GM11168 (cell line): ENCODE measurements around the gene SLC8B1.

ENCODE experiments used
- in situ Hi-C: fragments of 300-500 bp; cut with MboI; formaldehyde crosslinking; loops from one replicate; pipeline ENCODE4 v1.12.0; 2022; ENCODE audit warnings: low sequenced_read_pairs; ENCODE audit not compliant: unreplicated experiment

SLC8B1 gene

GRCh38 chr12:113334786-113335539 lies at the start of gene SLC8B1:
SLC8B1 (minus strand) TSS chr12:113335109; CDS start chr12:113332878, 2,231 bp downstream.
- in situ Hi-C loops = no loop called here

DNA sequence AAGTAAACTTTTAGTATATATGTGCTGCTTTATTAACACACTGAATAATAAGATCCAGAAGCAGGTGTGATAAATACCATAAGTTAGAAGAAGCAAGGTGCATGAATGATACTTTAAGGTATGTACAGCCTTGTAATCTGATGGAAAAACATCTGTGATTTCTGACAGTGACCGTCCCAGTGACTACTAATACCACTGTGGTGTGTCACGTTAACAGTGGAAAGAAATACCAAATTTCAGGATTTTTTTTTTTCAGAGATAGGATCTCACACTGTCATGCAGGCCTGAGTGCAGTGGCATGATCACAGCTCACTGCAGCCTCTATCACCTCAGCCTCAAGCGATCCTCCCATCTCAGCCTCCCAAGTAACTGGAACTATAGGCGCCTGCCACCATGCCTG lies 47.3 kb upstream of the SLC8B1 start:
- in situ Hi-C loops = no loop called here

DNA sequence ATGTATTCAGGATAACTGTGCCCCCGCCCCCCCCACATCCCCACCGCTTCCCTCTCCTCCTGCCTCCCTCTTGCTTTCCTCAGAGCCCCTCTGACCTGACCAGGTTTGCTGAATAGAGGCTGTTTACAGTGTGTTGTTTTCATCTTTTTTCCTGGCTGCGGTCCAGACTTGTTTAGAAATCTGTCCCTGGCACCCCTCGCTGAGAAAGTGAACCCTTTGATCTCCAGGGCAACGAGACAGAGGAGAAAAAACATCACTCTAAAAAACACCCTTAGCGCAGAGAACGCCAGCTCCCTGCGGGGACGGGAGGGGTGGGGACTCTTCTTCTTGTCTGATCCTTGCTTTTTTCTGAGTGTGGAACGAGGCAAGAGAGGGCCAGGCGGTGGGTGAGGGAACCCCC lies 46.3 kb upstream of the SLC8B1 start:
- in situ Hi-C loops = no loop called here

DNA sequence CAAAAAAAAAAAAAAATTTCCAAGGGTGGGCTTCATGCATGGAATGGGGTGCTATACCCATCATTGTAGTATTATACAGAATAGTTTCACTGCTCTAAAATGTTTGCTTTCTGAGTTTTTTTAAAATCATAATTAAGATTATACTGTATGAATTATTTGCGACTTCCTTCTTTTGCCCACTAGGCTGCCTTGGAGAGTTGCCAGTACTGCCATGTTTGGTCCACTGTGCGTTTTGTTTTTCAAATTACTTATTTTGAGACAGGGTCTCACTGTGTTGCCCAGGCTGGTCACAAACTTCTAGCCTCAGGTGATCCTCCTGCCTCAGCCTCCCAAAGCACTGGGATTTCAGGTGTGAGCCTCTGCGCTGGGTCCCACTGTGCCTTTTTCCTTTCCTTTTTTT lies 43.4 kb upstream of the SLC8B1 start:
- in situ Hi-C loops = no loop called here

- in situ Hi-C loops = no loop called here
Measured at GRCh38 chr12:113374823-113375428, 40.0 kb upstream of the SLC8B1 start.

- in situ Hi-C loops = no loop called here
Measured at GRCh38 chr12:113373969-113374368, 39.1 kb upstream of the SLC8B1 start.

- in situ Hi-C loops = no loop called here
Measured at GRCh38 chr12:113373440-113373839, 38.5 kb upstream of the SLC8B1 start.

GRCh38 chr12:113372371-113372770 lies 37.5 kb upstream of the SLC8B1 start:
- in situ Hi-C loops = no loop called here

- in situ Hi-C loops = no loop called here
Measured at GRCh38 chr12:113371808-113372207, 36.9 kb upstream of the SLC8B1 start.

DNA sequence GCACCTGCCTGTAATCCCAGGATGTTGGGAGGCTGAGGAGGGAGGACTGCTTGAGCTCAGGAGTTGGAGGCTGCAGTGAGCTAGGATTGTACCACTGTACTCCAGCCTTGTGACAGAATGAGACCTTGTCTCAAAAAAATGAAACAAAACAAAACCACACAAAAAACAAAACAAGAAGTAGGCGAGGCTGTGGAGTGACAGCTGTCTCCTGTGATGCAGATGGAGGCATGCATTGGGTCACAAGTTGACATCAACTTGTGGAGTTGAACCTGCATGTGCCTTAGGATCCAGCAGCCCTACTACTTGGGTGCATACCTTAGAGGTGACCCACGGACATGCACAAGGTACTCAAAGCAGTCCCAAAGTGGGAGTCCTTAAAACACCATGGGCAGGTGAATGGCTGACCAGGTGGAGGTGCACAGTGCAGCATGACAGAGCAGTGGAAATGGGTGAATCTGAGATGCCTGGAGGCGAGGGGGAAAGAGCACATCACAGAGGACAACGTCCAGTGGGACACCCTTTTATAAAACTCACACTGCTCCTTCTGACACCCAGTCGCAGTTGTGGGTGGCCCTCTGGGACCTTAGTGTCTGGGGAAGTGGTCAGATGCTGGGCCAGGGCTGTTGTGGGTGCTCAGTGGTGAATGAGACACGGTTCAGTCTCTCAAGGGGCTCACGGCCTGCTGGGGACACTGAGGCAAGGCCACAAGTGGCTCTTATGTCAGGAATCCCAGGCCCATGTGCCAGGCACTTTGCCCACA lies 36.2 kb upstream of the SLC8B1 start:
- in situ Hi-C loops = no loop called here

DNA sequence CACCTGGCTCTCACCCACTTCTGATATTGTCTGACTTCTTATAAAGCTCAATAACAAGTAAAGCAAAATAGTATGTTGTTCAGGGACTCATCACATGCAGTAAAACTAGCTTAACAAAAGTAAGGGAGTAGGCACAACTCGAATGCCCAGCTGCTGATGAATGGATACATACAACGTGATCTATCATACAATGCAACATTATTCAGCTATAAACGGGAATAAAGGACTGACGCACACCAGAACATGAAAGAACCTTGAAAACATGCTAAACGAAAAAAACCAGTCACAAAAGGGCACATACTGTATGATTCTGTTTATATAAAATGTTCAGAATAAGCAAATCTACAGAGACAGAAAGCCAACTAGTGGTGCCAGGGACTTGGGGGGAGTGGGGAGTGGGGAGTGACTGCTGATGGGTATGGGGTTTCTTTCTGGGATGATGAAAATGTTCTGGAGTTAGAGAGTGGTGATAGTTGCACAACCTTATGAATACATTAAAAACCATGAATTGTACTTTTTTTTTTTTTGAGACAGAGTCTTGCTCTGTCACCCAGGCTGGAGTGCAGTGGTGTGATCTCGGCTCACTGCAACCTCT lies 34.6 kb upstream of the SLC8B1 start:
- in situ Hi-C loops = no loop called here

DNA sequence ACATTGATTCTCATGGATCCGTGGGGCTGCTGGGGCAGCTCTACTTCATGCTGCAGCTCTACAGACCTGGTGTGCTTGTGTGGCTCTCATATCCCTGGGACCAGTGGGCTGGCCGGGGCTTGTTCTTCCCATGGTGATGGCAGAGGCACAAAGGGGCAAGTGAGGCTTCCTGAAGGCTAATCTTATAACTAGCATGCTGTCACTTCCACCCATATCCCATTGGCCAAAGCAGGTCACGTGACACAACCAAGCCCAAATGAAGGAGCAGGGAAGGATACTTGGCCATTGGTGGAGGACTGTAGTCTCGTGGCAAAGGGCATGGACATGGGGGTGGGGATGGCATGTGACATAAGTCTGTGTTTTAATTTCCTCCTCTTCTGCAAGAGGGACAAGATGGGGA lies 33.4 kb upstream of the SLC8B1 start:
- in situ Hi-C loops = no loop called here

- in situ Hi-C loops = no loop called here
Measured at GRCh38 chr12:113366827-113367226, 31.9 kb upstream of the SLC8B1 start.

GRCh38 chr12:113365639-113366395 lies 30.9 kb upstream of the SLC8B1 start:
- in situ Hi-C loops = no loop called here

- in situ Hi-C loops = no loop called here
Measured at GRCh38 chr12:113364698-113365097, 29.8 kb upstream of the SLC8B1 start.

DNA sequence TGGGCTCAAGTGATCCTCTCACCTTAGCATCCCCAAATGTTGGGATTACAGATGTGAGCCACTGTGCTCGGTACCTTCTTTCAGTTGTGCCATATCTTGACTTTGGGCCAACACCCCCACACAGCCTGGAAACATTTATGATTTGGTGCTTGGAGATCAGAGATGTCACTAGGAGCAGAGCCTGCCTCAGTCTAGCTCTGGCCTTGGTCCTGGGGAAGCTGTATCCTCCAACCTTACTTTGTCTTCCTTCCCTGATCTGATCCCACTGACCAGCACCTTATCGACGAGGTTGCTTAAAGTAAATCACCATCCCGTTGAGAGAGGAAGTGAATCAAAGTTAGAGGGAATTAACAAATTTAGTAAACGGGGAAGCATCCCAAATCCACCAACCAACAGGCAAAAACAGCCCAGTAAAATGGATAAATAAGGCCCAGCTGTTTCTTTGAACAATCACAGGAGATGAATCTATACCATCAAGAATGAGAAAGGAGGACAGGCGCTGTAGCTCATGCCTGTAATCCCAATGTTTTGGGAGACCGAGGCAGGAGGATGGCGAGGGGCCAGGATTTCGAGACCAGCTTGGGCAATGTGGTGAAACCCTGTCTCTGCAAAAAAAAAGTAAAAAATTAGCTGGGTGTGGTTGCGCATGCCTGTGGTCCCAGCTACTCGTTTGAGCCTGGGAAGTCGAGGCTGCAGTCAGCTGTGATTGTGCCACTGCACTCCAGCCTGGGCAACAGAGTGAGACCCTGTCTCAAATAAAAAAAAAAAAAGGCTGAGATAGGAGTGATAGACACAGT lies 26.9 kb upstream of the SLC8B1 start:
- in situ Hi-C loops = no loop called here

- in situ Hi-C loops = no loop called here
Measured at GRCh38 chr12:113359939-113360748, 25.2 kb upstream of the SLC8B1 start.

DNA sequence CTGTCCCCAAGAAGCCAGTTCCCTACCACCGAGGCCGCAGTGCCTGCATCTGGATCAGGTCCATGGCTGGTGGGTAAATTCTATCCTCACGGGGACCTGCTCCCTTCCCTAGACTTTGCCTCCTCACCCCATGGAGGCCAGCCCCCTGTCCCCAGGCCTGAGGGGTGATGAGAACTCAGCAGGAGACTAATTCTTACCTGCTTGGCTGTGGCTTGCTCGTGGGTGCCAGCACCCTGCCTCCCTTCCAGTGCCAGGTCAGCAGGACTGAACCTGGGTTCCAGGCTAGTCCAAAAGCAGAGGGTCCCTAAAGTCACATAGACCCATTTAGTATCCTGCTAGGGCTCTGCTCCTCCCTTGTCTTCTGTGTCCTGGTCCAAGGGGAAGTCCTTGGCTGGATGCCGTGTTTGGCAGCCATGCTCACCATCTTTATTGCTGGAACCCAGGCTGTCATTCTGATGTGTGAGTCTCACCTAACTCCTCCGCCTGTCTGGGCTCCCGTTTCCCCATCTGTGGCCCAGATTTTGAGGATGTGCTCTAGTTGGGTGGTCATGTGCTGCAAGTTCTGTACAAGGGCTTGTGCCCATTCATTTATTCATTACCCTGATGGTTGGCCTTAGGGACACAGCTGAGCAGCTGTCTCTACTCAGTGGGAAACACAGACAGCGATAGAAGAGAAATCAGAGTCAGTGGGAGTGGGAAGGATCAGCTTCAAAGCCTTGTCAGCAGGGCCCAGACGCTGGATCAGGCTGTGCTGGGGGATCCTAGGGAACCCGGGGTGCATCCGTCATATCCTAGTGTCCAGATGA lies 24.4 kb upstream of the SLC8B1 start:
- in situ Hi-C loops = no loop called here
